ENCODE data around the gene KLHL2.
A peak's percentile ranks its signal among the peaks of the same experiment; 100 is the strongest.
"Not testable (repeated sequence)": the region's sequence is repeated elsewhere in the genome, so short reads cannot be mapped to it uniquely, and the experiment has no call there.

Gene KLHL2

GRCh38 chr4:165207431-165208220 is at the start of gene KLHL2:
Gene KLHL2 (plus strand): TSS chr4:165207561. CDS start chr4:165207877, 316 bp downstream.
- DNase-seq: peak; percentile 85

GRCh38 chr4:165158762-165159161 is 48.6 kb upstream of the KLHL2 start:
- DNase-seq: no peak

- DNase-seq: no peak
Measured at GRCh38 chr4:165164257-165164656, 43.1 kb upstream of the KLHL2 start.

- not testable (repeated sequence) for DNase-seq
Measured at GRCh38 chr4:165166872-165167271, 40.5 kb upstream of the KLHL2 start.

- DNase-seq: no peak
Measured at GRCh38 chr4:165167650-165168049, 39.7 kb upstream of the KLHL2 start.

GRCh38 chr4:165170819-165171218 is 36.5 kb upstream of the KLHL2 start:
- no peak for DNase-seq

GRCh38 chr4:165175470-165175869 is 31.9 kb upstream of the KLHL2 start:
- not testable (repeated sequence) for DNase-seq

- DNase-seq: no peak
Measured at GRCh38 chr4:165175879-165176278, 31.5 kb upstream of the KLHL2 start.

GRCh38 chr4:165177725-165178666 is 29.4 kb upstream of the KLHL2 start:
- no peak for DNase-seq

GRCh38 chr4:165184220-165184619 is 23.1 kb upstream of the KLHL2 start:
- no peak for DNase-seq

GRCh38 chr4:165184998-165185397 is 22.4 kb upstream of the KLHL2 start:
- not testable (repeated sequence) for DNase-seq

- no peak for DNase-seq
Measured at GRCh38 chr4:165185448-165185847, 21.9 kb upstream of the KLHL2 start.

- DNase-seq: peak; percentile 45
Measured at GRCh38 chr4:165190591-165191347, 16.6 kb upstream of the KLHL2 start.

GRCh38 chr4:165191348-165191656 is 16.1 kb upstream of the KLHL2 start:
- no peak for DNase-seq

- DNase-seq: no peak
Measured at GRCh38 chr4:165191814-165192499, 15.4 kb upstream of the KLHL2 start.

- DNase-seq: no peak
Measured at GRCh38 chr4:165192500-165192898, 14.9 kb upstream of the KLHL2 start.

- no peak for DNase-seq
Measured at GRCh38 chr4:165192956-165193355, 14.4 kb upstream of the KLHL2 start.

- DNase-seq: no peak
Measured at GRCh38 chr4:165194368-165194767, 13.0 kb upstream of the KLHL2 start.

- peak; percentile 14 for DNase-seq
Measured at GRCh38 chr4:165198329-165198728, 9.0 kb upstream of the KLHL2 start.

- DNase-seq: no peak
Measured at GRCh38 chr4:165199286-165199685, 8.1 kb upstream of the KLHL2 start.

GRCh38 chr4:165199722-165200121 is 7.6 kb upstream of the KLHL2 start:
- DNase-seq: no peak

GRCh38 chr4:165201806-165202205 is 5.6 kb upstream of the KLHL2 start:
- no peak for DNase-seq
